GM21390 (cell line): ENCODE data around the gene LFNG.

Source experiments
- ATAC-seq: cut with Tn5 transposase; IDR thresholded peaks from one replicate; pipeline ENCODE4 v1.9.1; 2021; ENCODE audit not compliant: unreplicated experiment

Gene LFNG

DNA sequence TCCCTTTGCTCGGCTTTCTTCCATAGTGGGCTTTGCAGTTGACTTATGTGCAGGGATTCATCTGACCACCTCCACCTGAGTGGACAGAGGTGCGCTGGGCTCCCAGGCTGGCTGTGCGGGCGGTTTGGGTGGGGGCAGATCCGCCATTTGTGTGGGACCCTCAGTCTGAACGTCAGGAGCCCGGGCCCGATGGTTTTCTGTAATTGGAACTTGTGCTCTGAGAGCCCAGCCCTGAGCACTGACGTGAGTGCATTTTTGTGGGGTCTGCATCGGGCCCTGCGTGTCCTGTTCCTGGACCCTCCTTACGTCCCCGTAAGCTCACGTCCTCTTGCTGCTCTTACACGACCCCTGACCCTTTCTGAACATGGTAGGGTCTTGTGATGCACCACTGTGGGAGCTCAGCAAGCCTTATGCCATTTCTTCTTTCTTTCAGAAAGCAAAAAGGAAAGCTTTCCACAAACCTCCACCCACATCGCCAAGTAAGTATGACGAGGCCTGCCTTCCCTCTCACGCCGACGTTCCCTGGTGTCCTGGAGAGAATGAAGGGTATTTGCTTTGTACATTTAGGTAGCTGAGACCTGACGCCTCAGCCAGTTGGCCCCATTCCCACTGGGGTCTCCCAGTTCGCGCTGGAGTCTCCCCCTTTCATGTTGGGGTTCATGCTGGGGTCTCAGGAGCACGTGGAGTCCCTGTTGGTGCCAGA, 49.1 kb downstream of the LFNG start:
- ATAC-seq: no peak

DNA sequence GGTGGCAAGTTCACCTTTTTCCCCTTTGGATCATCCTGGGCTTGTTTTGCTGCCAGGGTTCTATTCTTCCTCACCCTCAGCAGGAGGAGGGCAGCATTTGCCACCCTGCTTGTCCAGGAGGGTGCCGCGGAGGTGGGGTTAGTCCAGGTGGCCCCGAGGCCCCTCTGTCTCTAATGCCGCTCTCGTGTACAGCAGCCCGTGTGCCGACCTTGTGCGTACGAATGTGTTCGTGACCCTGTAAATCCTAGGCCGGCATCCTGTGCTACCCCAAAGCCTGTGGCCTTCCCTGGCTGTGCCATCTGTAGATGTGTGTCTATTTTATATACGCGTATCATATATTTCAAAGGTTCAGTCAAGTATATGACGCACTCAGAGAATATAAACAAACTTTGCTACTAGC, 49.8 kb downstream of the LFNG start:
- no peak for ATAC-seq

DNA sequence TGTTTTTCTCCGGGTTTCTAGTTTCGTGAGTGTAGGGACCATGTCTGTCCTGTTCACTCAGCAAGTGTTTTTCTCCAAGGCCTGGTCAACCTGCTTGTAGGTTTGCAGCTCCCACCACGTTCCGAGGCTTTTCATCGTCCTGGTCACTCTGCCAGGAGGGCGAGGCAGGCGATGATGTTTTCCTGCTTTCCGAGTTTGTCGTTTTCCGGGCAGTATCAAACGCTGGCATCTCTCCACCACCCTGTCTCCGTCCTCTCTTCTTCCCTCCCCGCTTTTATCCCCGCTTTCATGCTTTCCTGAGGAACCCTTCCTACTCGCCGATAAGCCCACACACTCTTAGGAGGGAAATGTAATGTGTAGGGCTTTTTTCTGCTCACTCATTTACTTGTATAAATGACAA, 50.4 kb downstream of the LFNG start:
- ATAC-seq: no peak

DNA sequence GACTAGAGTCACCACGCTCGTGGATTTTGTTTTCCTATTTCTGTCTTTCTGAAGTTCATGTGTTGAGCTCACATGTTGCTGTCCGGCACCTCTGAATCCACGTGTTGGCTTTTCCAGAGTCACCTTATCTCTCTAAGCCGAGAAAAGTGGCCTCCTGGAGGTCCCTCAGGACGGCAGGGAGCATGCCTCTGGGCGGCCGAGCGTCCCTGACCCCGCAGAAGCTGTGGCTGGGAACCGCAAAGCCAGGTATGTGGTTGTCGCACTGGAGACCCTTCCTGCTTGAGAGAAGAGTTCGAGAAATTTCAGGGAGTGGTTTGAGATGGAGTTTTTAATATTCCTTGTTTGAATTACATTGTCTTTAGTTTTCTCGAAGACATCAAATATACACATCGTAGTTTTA, 51.8 kb downstream of the LFNG start:
- ATAC-seq: no peak

DNA sequence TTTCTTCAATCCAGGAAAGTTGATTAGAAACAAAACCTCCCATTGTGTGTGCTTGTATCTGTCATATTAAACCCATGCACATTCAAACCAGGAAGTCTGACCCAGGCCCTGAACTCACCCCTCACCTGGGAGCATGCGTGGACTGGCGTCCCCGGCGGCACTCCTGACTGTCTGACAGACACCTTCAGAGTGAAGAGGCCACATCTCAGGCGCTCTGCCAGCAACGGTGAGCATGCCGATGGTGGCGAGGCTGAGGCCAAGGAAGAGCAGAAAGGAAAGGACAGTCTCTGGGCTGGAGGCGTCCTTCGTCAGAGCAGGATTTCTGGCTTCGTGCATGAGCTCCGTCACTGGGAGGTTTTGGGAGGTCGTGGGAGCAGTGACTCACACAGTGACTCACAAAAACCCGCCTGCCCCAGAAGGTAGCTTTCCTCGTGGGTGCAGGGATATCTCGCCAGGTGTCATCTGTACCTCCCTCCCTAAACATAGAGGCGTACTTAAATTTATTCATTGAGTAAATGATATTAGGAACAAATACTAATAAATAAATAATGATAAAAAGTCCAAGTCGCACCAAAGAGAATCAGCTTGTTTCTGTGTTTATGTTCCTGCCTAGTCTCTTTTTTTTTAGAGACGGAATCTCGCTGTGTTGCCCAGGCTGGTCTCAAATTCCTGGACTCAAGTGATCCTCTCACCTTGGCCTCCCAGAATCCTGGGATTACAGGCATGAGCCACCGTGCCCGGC, 52.7 kb downstream of the LFNG start:
- no peak for ATAC-seq

DNA sequence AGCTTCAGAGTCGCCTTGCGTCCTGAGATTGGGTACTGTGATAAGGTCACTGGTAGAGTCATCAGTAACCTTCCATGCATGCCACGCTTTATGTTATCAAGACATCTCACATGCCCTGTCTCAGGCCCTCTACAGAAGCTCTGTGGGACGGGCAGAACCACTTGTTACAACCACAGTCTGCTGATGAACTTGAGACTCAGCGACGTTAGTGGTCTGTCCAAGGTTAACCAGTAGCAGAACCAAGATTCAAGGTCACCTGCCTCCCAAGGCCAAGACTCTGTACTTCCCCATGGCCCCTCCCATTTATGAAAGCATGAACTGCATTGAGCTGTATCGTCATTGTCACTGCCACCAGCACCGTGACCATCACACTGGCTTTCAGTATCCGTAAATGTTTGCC, 54.2 kb downstream of the LFNG start:
- no peak for ATAC-seq

DNA sequence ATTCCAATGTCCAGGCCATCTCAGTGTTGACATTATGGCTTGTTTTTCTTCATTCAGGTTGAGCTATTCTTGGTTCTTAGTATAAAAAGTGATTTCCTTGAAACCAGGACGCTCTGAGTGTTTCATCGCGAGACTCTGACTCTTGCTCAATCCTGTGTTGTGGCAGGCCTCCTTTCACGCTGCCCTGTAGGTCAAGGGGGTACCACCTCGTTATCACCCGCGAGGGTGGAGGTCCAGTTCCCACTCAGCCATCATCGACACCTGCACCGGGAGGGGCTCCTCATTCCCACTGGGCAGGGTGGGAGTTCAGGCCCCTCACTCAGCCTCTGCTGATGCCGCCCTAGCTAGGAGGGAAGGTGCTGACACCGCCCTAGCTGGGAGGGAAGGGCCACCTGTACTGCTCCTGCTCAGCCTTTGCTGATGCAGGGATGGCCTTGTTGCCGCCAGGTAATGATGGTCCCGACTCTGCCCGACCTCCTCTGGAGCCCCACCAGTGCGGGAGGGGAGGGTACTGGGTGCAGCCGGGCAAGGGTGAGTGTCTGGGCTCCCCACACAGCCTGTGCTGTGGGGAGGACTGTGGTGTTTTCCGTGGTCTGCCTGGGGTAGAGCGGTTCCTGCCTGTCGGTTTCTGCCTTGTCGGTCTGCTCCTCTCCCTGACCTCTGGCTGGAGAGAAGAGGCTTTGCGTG, 55.6 kb downstream of the LFNG start:
- no peak for ATAC-seq

DNA sequence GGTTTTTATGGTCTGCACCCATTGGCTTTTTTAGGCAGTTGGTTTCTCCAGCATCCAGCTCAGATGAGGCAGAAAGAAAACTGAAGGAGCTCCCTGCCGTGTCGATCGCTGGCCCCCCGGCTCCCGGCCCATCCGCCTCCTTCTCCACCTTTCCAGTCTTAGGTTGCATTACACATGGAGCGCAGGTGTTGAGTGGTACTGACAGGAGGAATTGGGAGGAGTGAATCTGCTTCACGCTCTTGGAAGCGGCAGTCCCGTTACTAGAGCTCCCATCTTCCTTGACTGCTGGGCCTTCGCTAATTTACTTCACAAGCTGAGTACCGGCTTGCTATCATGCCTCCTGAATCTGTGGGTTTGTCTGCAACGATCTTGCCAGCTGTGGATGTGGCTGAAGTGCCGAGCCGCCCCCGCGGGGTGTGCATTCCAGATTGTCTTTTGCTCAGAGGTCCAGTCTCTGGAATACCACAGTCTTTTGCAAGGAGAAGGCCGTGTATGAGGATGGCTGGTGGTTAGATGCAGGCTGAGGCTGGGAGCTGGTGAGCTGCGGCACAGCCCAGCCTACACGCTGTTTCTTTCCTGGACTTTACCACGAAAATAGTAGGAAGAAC, 56.3 kb downstream of the LFNG start:
- no peak for ATAC-seq

DNA sequence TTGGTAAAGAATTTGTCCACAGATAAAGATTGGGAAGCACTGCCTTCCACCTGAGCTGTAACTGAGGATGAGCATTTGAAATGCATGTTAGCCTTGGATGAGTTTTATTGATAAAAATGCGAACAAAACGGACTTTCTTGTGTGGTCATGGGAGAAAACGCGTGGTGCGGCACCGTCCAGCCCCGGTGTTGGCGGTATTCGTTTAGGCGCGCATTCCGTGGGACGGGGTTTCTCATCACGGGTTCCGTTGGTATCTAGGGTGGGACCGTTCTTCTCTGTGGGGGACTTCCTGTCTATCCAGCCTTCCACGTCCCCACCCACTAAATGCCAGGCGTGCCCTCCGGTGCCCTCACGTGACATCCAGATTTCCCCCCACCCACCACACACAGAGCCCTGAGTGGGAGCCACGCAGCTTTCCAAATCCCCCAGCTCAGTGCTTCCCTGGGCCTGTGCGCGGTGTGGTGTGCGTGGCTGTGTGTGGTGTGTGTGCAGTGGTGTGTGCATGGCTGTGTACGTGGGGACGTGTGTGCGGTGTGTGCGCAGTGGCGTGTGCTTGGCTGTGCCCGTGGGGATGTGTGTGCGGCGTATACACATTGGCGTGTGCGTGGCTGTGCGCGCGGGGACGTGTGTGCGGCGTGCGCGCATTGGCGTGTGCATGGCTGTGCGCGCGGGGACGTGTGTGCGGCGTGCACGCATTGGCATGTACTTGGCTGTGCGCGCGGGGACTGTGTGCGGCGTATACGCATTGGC, 57.3 kb downstream of the LFNG start:
- ATAC-seq: no peak
